ENCODE measurements around the gene DOK7. TPM values are rescaled to one million over a fixed set of nuclear protein-coding genes. Genes with fewer than 3 reads are reported as not detected.

Gene DOK7
- total and polyA plus RNA-seq, 3 donors from 2014 or later = 9.3 to 29.5 (median 22.9) TPM

DNA sequence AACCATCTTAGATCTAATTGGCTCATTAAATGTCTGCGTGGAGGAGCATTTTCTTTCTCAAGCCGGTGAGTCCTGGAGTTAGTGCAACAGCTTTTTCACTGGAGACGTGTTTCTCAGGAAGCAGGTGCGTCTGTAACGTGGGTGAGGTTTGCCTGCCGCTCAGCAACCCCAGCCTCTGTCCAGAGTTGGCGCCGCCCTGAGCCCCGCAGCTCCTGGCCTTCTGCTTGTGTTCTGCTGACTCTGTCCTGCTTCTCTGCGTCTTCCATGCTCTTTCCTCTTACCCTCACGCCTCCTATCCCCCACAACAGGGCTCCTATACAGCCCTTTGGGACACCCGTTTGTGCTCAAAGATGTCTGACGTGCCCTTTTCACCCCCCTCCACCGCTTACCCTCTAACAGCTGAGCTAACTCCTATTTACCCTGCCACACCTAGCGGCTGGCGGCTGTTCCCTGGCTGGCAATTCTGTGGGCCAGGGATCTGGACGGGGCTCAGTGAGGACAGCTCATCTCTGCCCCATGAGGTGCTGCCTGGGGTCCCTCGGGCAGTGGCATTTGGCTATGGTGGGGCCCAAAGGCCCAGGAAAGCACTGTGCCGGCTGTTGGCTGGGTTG lies 18.8 kb downstream of the DOK7 start:
- no peaks in the 10 kb centered on the region for H3K9me3 ChIP-seq
- no peak for TF ChIP-seq CTCF (IDR thresholded peaks at IDR 0.05)
- no peak for TF ChIP-seq POLR2A (IDR thresholded peaks at IDR 0.05)
- peaks cover 3% of the 10 kb centered on the region for H3K4me1 ChIP-seq
- no peak for DNase-seq
- no peaks in the 10 kb centered on the region for H3K27me3 ChIP-seq
- H3K4me3 ChIP-seq = no peak overlapping the region
- 87 to 88% methylated on average over 19 of the region's 19 CpGs for WGBS, 2 donors
- intact Hi-C loops (cut with DNase I; ENCODE audit: low total_unique reads) = no loop called here
- H3K27ac ChIP-seq = no peak overlapping the region
- H3K36me3 ChIP-seq (ENCODE audit: low read depth, missing control alignments) = no peaks in the 10 kb centered on the region

DNA sequence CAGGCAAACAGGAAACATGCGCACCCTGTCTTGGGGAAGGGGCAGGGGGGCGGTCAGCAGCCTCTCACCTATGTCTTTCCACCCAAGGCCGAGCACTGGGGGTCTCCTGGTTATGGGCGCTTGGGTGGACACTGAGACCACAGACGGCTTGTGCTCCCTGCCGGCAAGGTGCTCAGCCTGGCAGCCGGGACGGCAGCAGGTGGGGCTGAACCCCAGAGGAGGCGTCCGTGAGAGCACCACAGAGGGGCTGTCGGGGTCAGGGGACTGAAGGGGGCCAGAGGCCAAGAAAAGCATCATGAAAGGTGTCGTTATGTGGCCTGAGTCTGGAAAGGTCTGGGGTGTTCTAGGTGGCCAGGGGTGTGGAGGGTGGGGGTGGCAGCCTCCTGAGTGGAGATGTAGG lies 19.6 kb downstream of the DOK7 start:
- no peak for DNase-seq
- no peaks in the 10 kb centered on the region for H3K36me3 ChIP-seq (ENCODE audit: low read depth, missing control alignments)
- no peaks in the 10 kb centered on the region for H3K9me3 ChIP-seq
- no peak for TF ChIP-seq CTCF (IDR thresholded peaks at IDR 0.05)
- TF ChIP-seq POLR2A (IDR thresholded peaks at IDR 0.05) = no peak
- H3K4me1 ChIP-seq = peaks cover 3% of the 10 kb centered on the region
- intact Hi-C loops (cut with DNase I; ENCODE audit: low total_unique reads) = no loop called here
- no peak overlapping the region for H3K27ac ChIP-seq
- H3K27me3 ChIP-seq = no peaks in the 10 kb centered on the region
- H3K4me3 ChIP-seq = no peak overlapping the region
- 91 to 93% methylated on average over 12 of the region's 12 CpGs for WGBS, 2 donors

DNA sequence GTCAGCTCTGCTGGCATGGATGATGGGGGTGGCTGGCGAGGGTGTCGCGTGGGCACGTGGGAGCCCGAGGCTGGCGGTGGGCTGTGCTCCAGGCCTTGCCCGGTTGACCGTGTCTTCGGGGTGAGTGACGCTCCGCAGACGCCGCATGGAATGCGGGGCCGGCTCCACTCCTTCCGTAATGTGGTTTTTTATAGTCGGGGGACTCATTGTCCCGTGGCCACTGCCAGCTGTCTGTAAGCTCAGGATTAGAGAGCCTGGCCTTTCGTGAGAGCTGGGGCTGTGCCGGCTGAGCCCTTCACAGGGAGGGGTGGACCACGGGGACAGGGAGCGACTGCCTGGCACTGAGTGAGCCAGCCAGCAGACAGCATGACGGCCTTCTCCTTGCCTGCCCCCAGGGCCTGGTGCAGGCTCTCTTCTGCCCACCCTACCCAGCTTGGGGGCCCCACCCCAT lies 20.4 kb downstream of the DOK7 start:
- DNase-seq = no peak
- intact Hi-C loops (cut with DNase I; ENCODE audit: low total_unique reads) = no loop called here
- Histone ChIP-seq H3K9me3 (no peaks in the 10 kb centered on the region), H3K4me1 (peaks cover 3% of the 10 kb centered on the region), H3K36me3 (ENCODE audit: low read depth, missing control alignments) (no peaks in the 10 kb centered on the region), H3K4me3 (no peak overlapping the region), H3K27ac (no peak overlapping the region), H3K27me3 (no peaks in the 10 kb centered on the region)
- WGBS, 2 donors = 66 to 76% methylated on average over 5 to 22 of the region's 23 CpGs
- TF ChIP-seq POLR2A (IDR thresholded peaks at IDR 0.05) (no peak), CTCF (IDR thresholded peaks at IDR 0.05) (no peak)

DNA sequence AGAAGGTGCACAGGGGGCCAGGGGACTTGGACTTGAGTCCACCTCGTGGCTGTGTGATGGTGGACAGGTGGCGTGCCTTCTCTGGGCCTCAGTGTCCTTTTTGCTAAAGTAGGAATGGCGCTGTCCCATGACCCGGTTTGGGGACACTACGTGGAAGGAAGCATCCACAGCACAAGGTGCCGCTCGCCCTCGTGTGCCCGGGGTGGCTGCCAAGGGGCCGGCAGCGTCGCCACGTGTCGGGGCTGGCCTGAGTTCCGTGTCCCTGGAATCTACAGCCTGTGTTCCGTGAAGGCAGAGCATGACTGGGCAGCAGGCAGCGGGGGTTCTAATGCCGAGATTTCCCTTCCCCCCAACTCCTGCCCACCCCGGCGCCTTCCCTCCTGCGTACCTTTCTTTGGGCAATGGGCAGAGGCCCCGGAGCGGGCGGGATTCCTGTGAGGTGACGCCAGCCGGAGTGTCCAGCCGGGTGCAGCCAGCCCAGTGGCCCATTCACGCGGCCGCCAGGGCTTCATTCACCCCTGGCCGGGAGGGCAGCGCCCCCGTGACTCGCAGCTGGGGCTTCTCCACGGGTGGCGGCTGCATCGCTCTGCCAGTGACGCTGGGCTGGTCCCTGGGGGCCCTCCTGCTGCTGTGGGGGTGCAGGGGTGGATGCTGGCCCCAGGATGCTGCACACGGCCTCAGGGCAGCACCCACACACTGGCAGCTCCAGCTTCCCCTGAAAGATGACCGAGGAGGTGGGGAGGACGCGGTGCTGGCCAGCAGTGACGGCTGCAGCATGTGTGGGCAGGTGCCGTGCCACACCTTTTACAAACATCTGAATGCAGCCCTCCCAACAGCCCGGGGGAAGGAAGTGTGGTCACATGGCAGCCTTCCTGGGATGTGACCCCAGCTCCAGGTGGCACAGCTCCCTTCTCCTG lies 21.2 kb downstream of the DOK7 start:
- Histone ChIP-seq H3K36me3 (ENCODE audit: low read depth, missing control alignments) (no peaks in the 10 kb centered on the region), H3K4me3 (no peak overlapping the region), H3K27ac (no peak overlapping the region), H3K9me3 (no peaks in the 10 kb centered on the region), H3K27me3 (no peaks in the 10 kb centered on the region), H3K4me1 (peaks cover 3% of the 10 kb centered on the region)
- DNase-seq = no peak
- no peak for TF ChIP-seq POLR2A (IDR thresholded peaks at IDR 0.05)
- TF ChIP-seq CTCF (IDR thresholded peaks at IDR 0.05) = no peak
- WGBS, 2 donors = 62 to 68% methylated on average over 5 to 45 of the region's 45 CpGs
- intact Hi-C loops (cut with DNase I; ENCODE audit: low total_unique reads) = no loop called here

All from testis (tissue), 3 donors.